Activated CD4-positive, alpha-beta T cell treated with anti-CD3 and anti-CD28 coated beads, Interleukin-2, amount 50 U/mL, for 4 hours (primary cell): ENCODE results near the gene BACH2.
"Not testable (repeated sequence)": the region's sequence is repeated elsewhere in the genome, so short reads cannot be mapped to it uniquely, and the experiment has no call there.

Source experiments
- DNase-seq, 2 experiments: peaks; one replicate each; pipeline ENCODE4 v3.0.0-alpha.2; 2020

Gene BACH2

GRCh38 chr6:90209527-90209926 is 87.1 kb downstream of the BACH2 start:
- DNase-seq: no peak

- not testable (repeated sequence) for DNase-seq
Observed at GRCh38 chr6:90208690-90209089, 88.0 kb downstream of the BACH2 start.

- DNase-seq: no peak
Observed at GRCh38 chr6:90204327-90205056, 92.2 kb downstream of the BACH2 start.

- DNase-seq: no peak
Observed at GRCh38 chr6:90203672-90204071, 93.0 kb downstream of the BACH2 start.

GRCh38 chr6:90202156-90202555 is 94.5 kb downstream of the BACH2 start:
- no peak for DNase-seq

GRCh38 chr6:90199900-90200299 is 96.7 kb downstream of the BACH2 start:
- no peak for DNase-seq

GRCh38 chr6:90198758-90199425 is 97.8 kb downstream of the BACH2 start:
- DNase-seq: no peak

- DNase-seq: no peak
Observed at GRCh38 chr6:90197854-90198496, 98.7 kb downstream of the BACH2 start.

- DNase-seq: no peak
Observed at GRCh38 chr6:90195094-90195829, 101.4 kb downstream of the BACH2 start.

GRCh38 chr6:90194371-90194841 is 102.2 kb downstream of the BACH2 start:
- no peak for DNase-seq

- no peak for DNase-seq
Observed at GRCh38 chr6:90193359-90193758, 103.3 kb downstream of the BACH2 start.

- DNase-seq: no peak
Observed at GRCh38 chr6:90192857-90193256, 103.8 kb downstream of the BACH2 start.

- no peak for DNase-seq
Observed at GRCh38 chr6:90190752-90191395, 105.8 kb downstream of the BACH2 start.

- no peak for DNase-seq
Observed at GRCh38 chr6:90190131-90190530, 106.5 kb downstream of the BACH2 start.

- no peak for DNase-seq
Observed at GRCh38 chr6:90187437-90188121, 109.1 kb downstream of the BACH2 start.

- DNase-seq: no peak
Observed at GRCh38 chr6:90186637-90187371, 109.8 kb downstream of the BACH2 start.

GRCh38 chr6:90186026-90186425 is 110.6 kb downstream of the BACH2 start:
- no peak for DNase-seq

- no peak for DNase-seq
Observed at GRCh38 chr6:90184334-90185298, 112.0 kb downstream of the BACH2 start.

- no peak for DNase-seq
Observed at GRCh38 chr6:90183587-90184333, 112.9 kb downstream of the BACH2 start.
